Stimulated activated CD4-positive, alpha-beta T cell treated with anti-CD3 and anti-CD28 coated beads, Interleukin-4, amount 100 ng/mL, for 48 hours (primary cell): ENCODE measurements around the gene DOP1A.

ENCODE experiments used
- DNase-seq, 2 donors: peaks; one replicate each; pipeline ENCODE4 v3.0.0-alpha.2; 2020; ENCODE audit warnings: low read depth in 2 of 2

DOP1A gene

DNA sequence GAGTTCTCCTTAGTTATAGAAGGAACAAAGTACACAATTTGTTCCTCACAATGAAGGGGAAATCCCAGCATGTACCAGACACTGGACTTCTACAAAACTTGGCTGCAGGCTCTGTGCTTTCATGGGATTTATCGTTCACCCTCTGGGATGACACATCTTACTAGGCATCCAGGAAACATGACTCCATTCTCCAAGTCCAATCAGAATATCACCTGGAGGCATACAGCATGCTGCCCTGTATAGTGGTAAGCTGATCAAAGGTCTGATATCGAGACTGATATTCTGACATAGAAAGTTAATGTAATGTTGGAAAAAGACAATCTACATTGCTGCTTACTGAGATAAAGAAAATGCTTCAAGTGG is 132.4 kb downstream of the DOP1A start:
- DNase-seq, result no peak

- DNase-seq, result no peak
Observed at GRCh38 chr6:83202031-83202430, 134.6 kb downstream of the DOP1A start.

DNA sequence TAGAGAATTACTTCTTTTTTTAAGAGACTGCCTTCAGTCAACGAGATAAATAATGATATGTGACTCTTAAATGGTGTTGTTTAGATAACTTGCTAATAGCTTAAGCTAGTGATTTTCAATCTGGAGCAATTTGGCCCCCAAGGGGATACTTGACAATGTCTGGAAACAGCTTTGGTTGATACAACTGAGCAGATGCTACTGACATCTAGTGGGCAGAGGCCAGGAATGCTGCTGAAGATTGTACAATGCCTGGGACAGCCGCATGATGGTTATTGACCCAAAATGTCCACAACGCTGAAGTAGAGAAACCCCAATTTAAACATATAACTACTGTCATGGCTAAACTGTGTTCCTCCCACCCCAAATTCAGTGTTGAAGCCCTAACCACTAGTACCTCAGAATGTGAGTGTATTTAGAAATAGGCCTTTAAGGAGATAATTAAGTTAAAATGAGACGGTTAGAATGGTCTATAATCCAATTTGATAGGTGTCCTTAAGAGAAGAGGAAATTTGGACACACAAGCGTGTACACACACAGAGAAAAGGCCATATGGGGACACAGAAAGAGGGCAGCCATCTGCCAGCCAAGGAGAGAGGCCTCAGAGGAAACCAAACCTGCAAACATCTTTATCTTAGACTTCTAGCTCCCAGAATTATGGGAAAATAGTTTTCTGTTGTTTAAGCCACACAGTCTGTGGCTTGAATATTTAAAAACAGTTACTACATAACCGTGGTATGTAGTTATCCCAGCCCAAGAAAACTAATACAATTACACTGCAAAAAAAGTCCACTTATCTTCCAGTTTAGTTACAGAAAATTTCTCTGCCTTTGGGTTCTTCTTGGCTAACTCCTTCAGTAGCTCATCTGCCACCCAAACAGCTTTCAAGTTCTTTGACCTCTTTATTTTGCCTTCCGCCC is 147.9 kb downstream of the DOP1A start:
- peak; percentile 6 to 39 for DNase-seq

- DNase-seq, result no peak
Observed at GRCh38 chr6:83216806-83217205, 149.3 kb downstream of the DOP1A start.
